Lower leg skin (tissue), 3 donors: Measurements from ENCODE around the gene PALLD.

Experiments
- CTCF ChIP-seq, 3 donors: fragments of 450-650 bp; IDR thresholded peaks; one replicate each; pipeline ENCODE4 v1.5.1; 2016; ENCODE audit warnings: antibody characterized with exemption in 3 of 3, mild to moderate bottlenecking in 3 of 3, moderate library complexity in 2 of 3
- POLR2A ChIP-seq, 2 donors: fragments of 450-650 bp; IDR thresholded peaks; one replicate each; pipeline ENCODE4 v1.6.1; 2016 to 2017; ENCODE audit warnings: antibody characterized with exemption in 2 of 2, mild to moderate bottlenecking in 1 of 2, moderate library complexity in 1 of 2

GRCh38 chr4:168598191-168598590 is 101.3 kb downstream of the PALLD start:
- TF ChIP-seq CTCF (IDR thresholded peaks at IDR 0.05) (no peak), POLR2A (IDR thresholded peaks at IDR 0.05) (no peak)
